CD4-positive, alpha-beta T cell treated with Interleukin-6 for 4 hours (primary cell): ENCODE results near the gene PMM2.
"Not testable (repeated sequence)": the region's sequence is repeated elsewhere in the genome, so short reads cannot be mapped to it uniquely, and the experiment has no call there.

Source experiments
- DNase-seq: peaks from one replicate; pipeline ENCODE4 v3.0.0-alpha.2; 2020; ENCODE audit warnings: mixed read lengths

Gene PMM2

DNA sequence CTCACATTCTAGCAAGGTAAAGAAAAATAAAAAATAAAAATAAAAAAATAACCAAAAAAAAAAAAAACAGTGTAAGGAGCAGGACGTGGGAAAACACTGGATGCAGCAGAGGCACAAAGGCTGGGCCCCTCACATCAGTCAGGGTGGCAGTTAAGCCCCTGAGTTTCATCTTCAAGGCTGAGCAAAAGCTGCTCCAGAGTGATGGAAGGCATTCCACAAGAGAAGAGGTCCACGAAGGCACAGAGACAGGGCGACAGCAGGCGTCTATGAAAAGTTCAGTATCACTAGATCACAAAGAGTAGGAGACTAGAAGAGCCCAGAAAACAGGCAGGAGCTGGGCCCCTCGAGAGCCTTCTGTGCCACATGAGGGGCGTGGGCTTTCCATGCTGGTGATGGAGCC, 12.2 kb upstream of the PMM2 start:
- DNase-seq: no peak

DNA sequence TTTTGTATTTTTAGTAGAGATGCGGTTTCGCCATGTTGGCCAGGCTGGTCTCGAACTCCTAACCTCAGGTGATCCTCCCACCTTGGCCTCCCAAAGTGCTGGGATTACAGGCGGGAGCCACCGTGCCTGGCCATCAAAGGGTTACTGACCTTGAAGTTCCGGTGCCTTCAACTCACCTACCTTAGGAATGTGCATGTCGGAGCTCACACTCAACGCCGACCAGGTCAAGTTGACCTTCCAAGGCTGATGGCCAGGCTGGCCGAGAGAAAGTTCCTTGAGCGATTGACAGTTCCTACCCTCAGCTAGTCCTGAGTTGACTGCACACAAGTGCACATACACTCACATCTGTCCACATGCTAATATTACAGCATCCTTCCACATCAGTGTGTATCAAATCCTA, 11.3 kb upstream of the PMM2 start:
- DNase-seq: not testable (repeated sequence)

DNA sequence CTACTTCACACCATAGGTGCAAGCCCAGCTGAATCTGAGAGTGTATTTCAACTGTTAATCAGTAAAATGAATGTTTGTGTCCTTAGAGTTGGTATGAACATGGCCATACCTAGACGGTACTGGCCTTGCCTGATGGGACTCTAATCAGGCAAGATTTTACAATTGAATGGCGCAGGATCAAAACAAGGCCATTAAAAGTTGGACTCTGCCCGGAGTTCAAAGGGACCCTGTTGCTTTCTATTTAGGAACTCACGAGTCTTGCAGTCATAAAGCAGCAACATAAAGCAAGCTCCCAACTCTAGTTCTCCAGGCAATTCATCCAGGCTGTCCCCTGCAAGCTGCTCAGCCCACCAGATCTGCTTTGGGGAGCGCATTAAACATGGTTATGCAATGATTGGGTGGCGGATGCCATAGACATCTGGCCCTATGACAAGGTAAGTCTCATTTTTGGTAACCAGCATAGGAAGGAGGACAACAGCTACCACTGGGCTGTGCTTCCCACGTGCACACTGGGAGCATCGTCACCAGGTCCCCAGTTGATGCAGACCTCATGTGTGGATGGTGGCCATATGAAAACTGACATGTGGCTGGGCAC, 9.0 kb upstream of the PMM2 start:
- DNase-seq: no peak

DNA sequence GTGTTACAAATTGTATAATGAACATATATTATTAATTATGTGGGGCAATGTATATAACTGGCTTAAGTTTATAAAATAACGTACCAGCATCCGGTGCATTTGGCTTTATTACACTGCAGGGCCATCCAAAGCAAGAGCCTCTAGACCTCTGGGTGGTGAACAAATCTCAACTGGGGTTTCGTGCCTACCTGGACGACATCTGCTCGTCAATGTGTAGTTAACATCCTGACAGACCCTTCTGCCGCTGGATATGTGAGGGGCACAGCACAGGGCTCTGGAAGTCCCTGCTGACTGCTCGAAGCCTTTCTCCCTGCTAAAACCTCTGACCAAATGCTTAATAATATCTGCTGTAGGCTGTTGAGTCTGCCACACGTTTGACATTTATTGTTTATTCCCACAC, 2.5 kb upstream of the PMM2 start:
- DNase-seq: no peak

DNA sequence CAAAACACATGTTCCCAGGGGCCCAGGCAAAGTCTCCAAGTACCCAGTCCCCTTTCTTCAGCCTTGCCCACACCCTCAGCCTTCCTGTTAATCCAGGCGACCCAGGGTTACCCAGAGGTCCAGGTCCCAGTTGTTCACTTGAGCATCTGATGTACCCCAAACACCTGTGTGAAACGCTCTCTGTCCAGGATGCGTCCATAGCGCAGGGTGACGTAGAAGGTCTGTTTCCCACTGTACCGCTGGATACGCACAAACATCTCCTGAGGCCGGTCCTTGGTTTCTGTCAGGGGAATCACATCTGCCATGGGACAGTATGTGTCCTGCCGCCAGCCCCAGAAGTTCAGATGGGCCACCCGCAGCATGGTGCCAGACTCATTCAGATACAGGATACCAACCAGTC, 1.8 kb upstream of the PMM2 start:
- DNase-seq: no peak

DNA sequence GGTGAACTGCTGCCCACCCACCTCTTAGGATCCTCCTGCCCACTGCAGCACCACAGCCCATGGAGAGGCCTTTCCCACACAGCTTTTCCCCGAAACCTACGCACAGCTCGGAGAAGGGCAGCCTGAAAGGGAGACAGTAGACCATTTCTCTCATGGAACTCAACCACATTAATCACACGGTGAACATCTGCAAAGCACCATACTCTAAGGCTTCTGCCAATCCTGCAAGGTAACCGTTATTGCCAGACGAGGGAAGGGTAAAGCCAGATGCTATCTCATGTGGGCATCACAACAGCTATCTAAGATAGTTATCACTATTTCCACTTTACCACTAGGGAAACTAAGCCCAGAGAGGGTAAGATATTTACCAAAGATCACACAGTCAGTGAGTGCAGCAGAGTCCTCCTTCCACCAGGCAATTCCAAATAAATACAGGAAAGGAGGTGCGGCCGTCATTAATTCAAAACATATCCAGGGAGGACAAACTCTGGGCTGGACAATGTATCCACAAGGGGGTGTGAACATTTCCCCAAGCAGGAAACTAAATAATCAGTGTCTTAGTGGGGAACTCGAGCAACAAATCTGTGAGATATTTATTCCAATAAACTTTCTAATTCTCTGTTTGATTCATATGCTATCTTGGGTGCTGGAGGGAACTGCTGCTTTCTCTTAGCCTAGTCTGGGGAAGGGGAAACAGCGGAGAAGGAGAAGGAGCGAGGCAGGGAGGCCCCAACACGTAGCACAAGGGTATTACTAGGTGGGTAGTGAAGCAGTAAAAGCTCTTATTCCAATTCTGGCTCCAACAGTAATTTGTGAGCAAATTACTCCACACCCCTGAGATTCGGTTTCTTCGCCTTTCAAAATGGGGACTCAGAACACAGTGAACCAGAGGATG, 923 bp upstream of the PMM2 start:
- DNase-seq: no peak

DNA sequence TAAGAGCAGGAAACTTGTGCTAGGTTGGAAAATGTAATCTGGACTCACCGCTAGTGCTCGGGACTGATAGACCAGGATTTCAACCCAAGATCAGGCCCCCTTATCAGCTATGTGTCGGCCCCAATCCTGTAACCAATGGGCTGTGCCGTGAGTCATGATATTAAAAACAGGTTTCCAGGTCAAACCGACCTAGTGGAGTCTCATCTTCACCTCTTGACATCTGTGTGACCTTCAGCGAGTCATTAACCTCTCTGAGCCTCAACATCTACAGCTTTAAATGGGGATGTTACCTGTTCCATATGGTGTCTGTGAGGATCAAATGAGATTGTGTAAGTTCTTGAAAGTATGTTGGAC, 512 bp downstream of the PMM2 start:
- no peak for DNase-seq

DNA sequence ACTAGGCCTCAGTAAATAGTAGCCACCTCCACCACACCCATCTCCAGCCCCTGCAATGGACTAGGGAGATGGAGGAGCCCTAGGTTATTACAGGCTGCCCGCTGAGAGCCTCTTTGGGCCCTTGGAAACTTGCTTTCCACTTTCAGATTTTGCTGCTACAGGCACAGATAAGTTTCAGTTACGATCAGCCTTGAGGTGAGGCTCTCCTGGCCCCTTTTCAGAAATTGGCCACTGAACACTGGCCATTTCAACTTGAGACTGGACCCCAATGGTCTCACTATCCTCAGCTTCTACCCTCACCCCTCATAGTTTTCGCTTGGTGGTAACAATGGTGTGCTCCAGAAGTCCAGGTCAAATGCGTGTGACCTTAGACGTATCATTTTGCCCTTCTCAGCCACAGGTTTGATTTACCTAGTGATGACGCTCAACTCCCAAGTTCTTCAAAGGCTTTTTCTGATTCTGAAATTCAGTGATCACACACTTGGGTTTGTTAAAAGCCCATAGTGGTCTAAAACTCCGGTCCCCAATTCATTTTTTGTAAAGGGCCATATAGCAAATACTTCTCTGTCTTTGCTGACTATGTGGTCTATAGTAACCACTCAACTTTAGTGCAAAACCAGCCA, 1.0 kb downstream of the PMM2 start:
- no peak for DNase-seq

- DNase-seq: no peak
Measured at GRCh38 chr16:8801701-8802100, 4.1 kb downstream of the PMM2 start.

DNA sequence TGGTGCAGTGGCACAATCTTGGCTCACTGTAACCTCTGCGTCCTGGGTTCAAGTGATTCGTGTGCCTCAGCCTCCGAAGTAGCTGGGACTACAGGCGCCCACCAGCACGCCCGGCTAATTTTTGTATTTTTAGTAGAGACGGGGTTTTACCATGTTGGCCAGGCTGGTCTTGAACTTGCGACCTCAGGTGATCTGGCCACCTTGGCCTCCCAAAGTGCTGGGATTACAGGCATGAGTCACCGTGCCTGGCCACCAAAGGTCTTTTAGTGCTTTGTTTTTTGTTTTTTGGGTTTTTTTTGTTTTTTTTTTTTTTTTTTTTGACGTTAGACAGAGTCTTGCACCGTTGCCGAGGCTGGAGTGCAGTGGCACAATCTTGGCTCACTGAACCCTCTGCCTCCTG, 6.1 kb downstream of the PMM2 start:
- DNase-seq: not testable (repeated sequence)

DNA sequence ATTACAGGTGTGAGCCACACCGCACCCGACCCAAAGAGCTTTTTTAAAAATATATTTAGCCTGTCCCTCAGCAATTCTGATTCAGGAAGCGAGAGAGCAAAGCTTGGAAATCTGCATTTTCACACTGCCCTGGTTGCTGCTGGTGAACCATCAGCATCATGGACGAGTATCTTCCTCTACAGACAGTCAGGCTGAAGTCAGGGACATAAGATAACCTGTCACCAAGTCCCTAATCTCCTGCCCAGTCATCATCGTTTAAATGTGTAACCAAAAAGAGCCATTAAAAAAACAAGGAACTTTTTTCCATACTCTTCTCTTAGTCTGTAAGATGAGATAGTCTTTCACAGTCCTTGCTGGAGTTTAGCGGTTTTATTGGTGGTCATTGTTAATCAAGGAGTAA, 6.7 kb downstream of the PMM2 start:
- DNase-seq: no peak

DNA sequence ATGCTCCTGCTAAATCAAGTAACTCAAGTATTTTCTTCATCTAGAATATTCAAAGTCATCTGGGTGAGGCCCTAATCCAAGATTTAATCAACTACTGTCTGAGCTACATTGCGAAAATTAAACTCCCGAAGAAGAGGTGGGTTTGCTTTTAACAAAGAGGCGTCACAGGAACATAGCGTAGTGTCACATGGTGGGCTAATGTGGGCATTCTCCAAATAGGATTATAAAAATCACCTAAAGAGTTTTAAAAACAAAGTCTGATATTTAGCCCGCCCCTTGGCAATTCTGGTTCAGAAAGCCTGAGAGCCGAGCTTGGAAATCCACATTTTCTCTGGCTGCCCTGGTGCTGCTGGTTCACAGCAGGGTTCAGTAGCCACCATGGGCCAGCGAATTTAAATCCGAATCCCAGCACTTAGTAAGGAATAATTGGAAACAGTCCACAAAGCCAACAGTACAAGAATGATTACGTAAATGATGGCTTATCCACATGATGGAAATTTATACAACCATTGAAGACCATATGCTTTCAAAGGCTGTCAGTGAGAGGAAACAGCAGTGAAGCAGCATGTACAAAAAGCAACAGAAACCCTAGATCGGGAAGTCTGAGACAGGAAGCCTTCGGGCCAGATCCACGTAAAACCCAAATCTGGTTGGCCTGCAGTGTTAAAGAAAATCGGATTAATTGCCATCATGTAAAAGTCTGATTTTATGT, 8.8 kb downstream of the PMM2 start:
- DNase-seq: no peak

GRCh38 chr16:8807189-8807588, 9.6 kb downstream of the PMM2 start:
- no peak for DNase-seq

DNA sequence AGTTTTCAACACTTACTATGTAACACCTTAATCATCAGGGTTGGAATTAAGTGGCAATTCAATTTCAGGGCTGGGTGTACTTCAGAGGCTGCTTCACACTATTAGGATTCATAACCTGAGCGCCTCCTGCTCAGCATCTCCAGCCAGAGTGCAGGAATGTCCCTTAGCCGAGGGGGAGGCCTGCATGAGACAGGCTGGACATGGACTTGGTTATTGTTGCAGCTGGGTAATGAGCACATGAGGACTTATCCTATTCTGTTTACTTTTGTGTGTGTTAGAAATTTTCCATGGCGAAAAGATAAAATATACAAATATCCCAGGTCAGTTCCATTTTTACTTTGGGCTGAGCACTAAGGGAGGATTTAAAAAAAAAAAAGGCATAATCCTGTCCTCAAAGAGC, 10.4 kb downstream of the PMM2 start:
- no peak for DNase-seq

DNA sequence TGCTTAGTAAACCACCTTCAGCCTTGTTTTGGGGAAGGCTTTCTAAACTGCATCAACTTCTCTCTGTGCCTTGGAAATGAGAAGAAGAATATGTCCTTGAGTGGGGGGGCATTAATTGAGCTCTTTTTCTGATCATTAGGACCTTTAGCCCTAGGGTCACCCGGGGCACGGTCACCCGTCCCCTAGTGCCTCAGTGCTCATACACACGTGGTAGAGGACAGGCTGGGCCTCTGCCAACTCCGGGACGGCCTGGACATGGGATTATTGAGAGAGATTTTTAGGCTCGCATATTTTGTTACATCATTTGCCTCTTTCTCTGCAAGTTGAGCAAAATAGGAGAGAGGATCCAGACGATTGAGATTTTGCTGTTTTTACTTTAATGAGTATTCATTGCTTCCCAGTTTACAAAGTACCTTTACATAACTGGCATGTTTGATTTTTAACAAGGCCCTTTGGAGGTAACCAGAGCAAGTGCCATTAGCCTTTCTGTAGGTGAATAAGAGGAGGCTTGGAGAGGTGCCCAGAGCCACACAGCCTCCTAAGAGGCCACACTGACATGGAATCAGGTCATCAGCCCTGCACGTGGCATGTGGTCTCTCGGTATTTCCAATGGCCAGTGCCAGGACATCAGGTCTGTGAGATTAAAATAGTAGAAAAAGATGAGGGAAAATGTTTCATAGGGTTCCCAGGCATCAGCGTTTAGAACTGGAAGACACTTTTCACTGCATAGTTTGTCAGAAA, 11.1 kb downstream of the PMM2 start:
- no peak for DNase-seq

DNA sequence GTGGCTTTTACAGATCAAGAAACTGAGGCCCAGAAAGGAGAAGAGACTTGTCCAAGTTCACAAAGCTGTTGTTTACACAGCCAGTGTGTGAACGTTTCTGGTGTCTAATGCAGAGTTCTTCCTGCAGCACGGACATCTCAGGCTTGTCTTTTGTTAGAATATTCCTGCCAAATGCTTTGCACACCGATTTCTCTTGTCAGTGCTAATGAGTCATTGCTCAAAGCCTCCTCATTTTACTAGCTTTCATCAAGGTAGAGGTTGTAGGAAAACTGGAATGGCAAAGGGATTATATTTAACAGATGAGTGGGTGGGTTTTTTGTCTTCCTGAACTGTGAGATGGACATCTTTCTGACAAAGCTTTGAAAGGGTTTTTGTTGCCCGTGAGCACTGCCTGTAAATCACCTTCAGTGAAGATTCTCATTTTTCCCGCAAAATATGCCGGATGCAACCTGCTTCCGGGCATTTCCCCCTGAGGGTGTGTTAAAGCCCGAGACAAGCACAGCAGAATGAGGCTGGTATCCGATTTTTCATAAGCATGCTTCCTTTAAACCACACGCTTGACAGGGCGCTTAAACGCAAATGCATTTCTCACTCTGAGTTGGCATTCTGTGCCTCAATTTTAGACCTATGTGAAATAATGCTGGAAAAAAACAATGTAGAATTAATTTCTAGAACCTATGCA, 14.7 kb downstream of the PMM2 start:
- no peak for DNase-seq

DNA sequence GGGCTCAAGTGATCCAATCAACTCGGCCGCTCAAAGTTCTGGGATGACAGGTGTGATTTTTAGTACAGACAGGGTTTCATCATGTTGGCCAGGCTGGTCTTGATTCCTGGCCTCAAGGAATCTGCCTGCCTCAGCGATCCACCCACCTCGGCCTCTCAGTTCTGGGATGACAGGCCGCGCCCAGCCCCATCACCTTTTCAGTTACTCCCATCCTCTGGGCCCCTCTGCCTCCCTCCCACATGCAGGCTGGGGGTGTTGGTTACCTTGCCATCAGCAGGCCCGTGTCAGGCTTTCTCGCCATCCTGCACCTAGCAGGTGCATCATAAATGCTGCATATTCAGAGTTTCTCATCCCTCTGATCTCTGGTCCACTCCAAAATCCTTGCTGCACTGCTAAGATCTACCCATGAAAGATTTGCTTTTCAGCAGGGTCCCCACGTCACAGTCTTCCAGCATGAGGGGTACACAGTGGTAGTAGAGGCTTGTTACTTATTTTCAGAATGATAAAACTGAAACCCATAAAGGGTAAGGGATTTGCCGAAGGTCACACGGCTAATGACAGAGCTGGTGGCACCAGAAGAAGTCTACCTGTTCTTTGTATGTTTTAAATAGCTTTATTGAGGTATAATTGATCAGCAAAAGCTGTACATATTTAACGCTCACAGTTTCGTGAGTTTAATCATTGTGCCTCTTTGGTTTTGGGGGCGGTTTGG, 16.6 kb downstream of the PMM2 start:
- no peak for DNase-seq

DNA sequence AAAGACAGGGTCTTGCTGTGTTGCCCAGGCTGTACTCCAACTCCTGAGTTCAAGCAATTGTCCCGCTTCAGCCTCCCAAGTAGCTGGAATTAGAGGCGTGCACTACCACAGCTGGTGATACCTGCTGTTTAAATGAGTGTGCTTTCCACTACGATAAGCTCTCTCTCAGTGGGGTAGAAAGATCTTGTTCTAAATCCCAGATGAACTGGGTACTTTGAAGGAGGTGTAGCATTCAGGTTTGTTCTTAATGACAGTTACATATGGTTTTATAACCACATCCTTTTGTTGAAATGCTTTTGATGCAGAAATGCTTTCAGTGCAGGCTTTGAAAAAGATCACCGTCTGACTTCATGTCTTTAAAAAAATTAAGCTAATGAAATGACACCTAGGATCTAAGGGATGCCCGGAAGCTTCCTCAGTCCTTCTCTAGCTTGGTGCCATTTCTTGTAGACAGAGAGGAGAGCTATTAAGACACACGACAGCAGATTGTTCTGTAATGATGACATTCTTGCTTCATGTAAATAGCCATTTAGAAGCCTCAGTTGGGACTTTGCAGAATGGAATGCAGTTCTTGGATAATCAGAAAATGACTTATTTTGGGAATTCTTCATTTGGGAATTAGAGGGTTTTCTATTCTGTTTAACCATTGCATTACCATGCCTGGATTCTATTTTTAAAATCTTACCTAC, 19.5 kb downstream of the PMM2 start:
- no peak for DNase-seq

GRCh38 chr16:8818504-8819270, 21.0 kb downstream of the PMM2 start:
- DNase-seq: no peak

DNA sequence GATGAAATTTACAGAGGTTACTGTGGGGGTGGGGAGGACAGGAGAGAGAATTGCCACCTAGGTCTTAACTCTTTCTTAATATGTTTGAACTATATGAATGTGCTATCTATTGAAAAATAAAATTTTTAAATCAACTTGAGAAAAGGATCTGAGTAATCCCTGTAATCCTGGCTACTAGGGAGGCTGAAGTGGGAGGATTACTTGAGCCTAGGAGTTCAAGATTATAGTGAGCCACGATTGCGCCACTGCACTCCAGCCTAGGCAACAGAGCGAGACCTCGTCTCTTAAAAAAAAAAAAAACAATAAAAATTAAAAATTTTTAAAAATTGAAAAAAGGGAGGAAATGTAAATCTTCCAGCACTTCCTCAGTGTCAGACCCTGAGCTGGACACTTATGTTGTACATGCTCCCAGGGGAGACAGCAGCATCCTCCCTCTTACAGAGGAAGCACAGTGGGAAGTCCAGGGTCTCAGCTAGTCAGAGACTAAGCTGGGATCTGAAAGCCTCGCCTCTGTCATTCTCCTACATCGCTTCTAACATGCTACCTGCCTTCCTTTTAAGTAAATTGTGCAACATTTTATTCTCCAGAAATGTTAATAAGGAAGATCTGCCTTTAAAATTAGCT, 21.9 kb downstream of the PMM2 start:
- DNase-seq: no peak
